Loucy (cell line): Measurements from ENCODE around the gene HS6ST1.

Experiments used
- CTCF ChIP-seq: fragments of 200-600 bp; sonication (generic); conservative IDR thresholded peaks from 2 replicates; pipeline ENCODE4 v1.5.1; 2014; ENCODE audit warnings: mild to moderate bottlenecking, antibody characterized with exemption, low read length
- EZH2phosphoT487 ChIP-seq: fragments of 200-600 bp; IDR thresholded peaks from 2 replicates; pipeline ENCODE4 v1.6.1; 2018; ENCODE audit warnings: antibody characterized with exemption, mild to moderate bottlenecking, moderate library complexity, borderline replicate concordance

- TF ChIP-seq CTCF (no peak), EZH2phosphoT487 (no peak)
Measured at GRCh38 chr2:128228894-128229293, 89.8 kb downstream of the HS6ST1 start.
